ENCODE data around the gene KIDINS220. TPM values are rescaled to one million over a fixed set of nuclear protein-coding genes. Genes with fewer than 3 reads are reported as not detected.

KIDINS220 gene
- polyA plus RNA-seq, 2 of the 4 experiments (the other 2 are of a cell fraction) = 16.4 to 45.9 TPM

- TF ChIP-seq, protein P1, sequence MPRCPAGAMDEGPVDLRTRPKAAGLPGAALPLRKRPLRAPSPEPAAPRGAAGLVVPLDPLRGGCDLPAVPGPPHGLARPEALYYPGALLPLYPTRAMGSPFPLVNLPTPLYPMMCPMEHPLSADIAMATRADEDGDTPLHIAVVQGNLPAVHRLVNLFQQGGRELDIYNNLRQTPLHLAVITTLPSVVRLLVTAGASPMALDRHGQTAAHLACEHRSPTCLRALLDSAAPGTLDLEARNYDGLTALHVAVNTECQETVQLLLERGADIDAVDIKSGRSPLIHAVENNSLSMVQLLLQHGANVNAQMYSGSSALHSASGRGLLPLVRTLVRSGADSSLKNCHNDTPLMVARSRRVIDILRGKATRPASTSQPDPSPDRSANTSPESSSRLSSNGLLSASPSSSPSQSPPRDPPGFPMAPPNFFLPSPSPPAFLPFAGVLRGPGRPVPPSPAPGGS (IDR thresholded peaks at IDR 0.05) = no peak
- TF ChIP-seq ESRRA (IDR thresholded peaks at IDR 0.05; ENCODE audit: borderline replicate concordance, low read length) (no peak), NR3C1 (IDR thresholded peaks at IDR 0.05) (no peak), RAD21 (conservative IDR thresholded peaks at IDR 0.05 in 1 of 2, IDR thresholded peaks at IDR 0.05 in 1 of 2) (no peak), JUN (IDR thresholded peaks at IDR 0.05) (peak in 1 of 2 experiments; percentile 48; a peak in 2 of 5 replicates), JUNB (IDR thresholded peaks at IDR 0.05) (no peak), TP53 (CRISPR knock-in tag; IDR thresholded peaks at IDR 0.05) (peak; percentile 67; the same call in 1 of the 2 replicates), CBX2 (IDR thresholded peaks at IDR 0.05; ENCODE audit: borderline replicate concordance, low read depth) (no peak), ZSCAN20 (CRISPR knock-in tag; IDR thresholded peaks at IDR 0.05) (no peak), BHLHE40 (IDR thresholded peaks at IDR 0.05; ENCODE audit: low read depth, low read length) (no peak), FOXS1 (CRISPR knock-in tag; IDR thresholded peaks at IDR 0.05) (no peak), EP300 (IDR thresholded peaks at IDR 0.05) (no peak), SREBF2 (IDR thresholded peaks at IDR 0.05) (no peak), NPAS2 (CRISPR knock-in tag; IDR thresholded peaks at IDR 0.05; ENCODE audit: borderline replicate concordance) (no peak), HOXB13 (CRISPR knock-in tag; IDR thresholded peaks at IDR 0.05; ENCODE audit: low read depth) (no peak), RCOR1 (IDR thresholded peaks at IDR 0.05; ENCODE audit: low read depth, low read length) (no peak), MAZ (IDR thresholded peaks at IDR 0.05; ENCODE audit: borderline replicate concordance, low read depth, low read length) (no peak), HOXA7 (CRISPR knock-in tag; IDR thresholded peaks at IDR 0.05) (peak; percentile 86; the same call in 1 of the 2 replicates), FOSL2 (IDR thresholded peaks at IDR 0.05) (no peak), FOSL2 (CRISPR knock-in tag; IDR thresholded peaks at IDR 0.05) (no peak; the same call in 1 of the 2 replicates), GATA3 (IDR thresholded peaks at IDR 0.05; ENCODE audit: borderline replicate concordance) (peak; percentile 59; the same call in 1 of the 2 replicates), TFCP2L1 (CRISPR knock-in tag; IDR thresholded peaks at IDR 0.05) (peak; percentile 91; the same call in 1 of the 2 replicates), PBX3 (IDR thresholded peaks at IDR 0.05) (peak; percentile 87)
- TF ChIP-seq, protein P2, sequence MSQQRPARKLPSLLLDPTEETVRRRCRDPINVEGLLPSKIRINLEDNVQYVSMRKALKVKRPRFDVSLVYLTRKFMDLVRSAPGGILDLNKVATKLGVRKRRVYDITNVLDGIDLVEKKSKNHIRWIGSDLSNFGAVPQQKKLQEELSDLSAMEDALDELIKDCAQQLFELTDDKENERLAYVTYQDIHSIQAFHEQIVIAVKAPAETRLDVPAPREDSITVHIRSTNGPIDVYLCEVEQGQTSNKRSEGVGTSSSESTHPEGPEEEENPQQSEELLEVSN (IDR thresholded peaks at IDR 0.05; ENCODE audit: borderline replicate concordance, low read depth) = peak; percentile 94
- TF ChIP-seq, protein P3, sequence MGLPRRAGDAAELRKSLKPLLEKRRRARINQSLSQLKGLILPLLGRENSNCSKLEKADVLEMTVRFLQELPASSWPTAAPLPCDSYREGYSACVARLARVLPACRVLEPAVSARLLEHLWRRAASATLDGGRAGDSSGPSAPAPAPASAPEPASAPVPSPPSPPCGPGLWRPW (IDR thresholded peaks at IDR 0.05) = no peak
- TF ChIP-seq, protein P4, sequence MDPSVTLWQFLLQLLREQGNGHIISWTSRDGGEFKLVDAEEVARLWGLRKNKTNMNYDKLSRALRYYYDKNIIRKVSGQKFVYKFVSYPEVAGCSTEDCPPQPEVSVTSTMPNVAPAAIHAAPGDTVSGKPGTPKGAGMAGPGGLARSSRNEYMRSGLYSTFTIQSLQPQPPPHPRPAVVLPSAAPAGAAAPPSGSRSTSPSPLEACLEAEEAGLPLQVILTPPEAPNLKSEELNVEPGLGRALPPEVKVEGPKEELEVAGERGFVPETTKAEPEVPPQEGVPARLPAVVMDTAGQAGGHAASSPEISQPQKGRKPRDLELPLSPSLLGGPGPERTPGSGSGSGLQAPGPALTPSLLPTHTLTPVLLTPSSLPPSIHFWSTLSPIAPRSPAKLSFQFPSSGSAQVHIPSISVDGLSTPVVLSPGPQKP (IDR thresholded peaks at IDR 0.05; ENCODE audit: low read depth, low read length) = no peak
Measured at GRCh38 chr2:8684878-8685696, 152.3 kb downstream of the KIDINS220 start (continued).
